NCI-H187 treated with DMSO at 0.1 percent for 48 hours (cell line): ENCODE measurements around the gene THBD.

Source experiments
- DNase-seq: peaks from one replicate; lab custom pipeline; 2025; lab: John Stamatoyannopoulos, UW

Gene THBD

GRCh38 chr20:23049201-23050075 lies at the start of gene THBD:
THBD (minus strand) TSS chr20:23049672; CDS start chr20:23049504, 168 bp downstream.
- DNase-seq, result no peak

GRCh38 chr20:23097636-23098580 lies 48.4 kb upstream of the THBD start:
- no peak for DNase-seq

GRCh38 chr20:23096986-23097520 lies 47.6 kb upstream of the THBD start:
- DNase-seq, result no peak

- DNase-seq, result no peak
Measured at GRCh38 chr20:23096097-23096496, 46.6 kb upstream of the THBD start.

GRCh38 chr20:23095499-23095898 lies 46.0 kb upstream of the THBD start:
- DNase-seq, result no peak

GRCh38 chr20:23094927-23095326 lies 45.5 kb upstream of the THBD start:
- no peak for DNase-seq

GRCh38 chr20:23094213-23094896 lies 44.9 kb upstream of the THBD start:
- no peak for DNase-seq

- DNase-seq, result no peak
Measured at GRCh38 chr20:23093613-23094012, 44.1 kb upstream of the THBD start.

GRCh38 chr20:23092861-23093495 lies 43.5 kb upstream of the THBD start:
- DNase-seq, result no peak

- DNase-seq, result no peak
Measured at GRCh38 chr20:23092384-23092756, 42.9 kb upstream of the THBD start.

GRCh38 chr20:23091721-23092383 lies 42.4 kb upstream of the THBD start:
- no peak for DNase-seq

- DNase-seq, result no peak
Measured at GRCh38 chr20:23090878-23091277, 41.4 kb upstream of the THBD start.

GRCh38 chr20:23090147-23090546 lies 40.7 kb upstream of the THBD start:
- DNase-seq, result no peak

- DNase-seq, result no peak
Measured at GRCh38 chr20:23088866-23089265, 39.4 kb upstream of the THBD start.

GRCh38 chr20:23087587-23088251 lies 38.2 kb upstream of the THBD start:
- no peak for DNase-seq

GRCh38 chr20:23086931-23087411 lies 37.5 kb upstream of the THBD start:
- no peak for DNase-seq

- DNase-seq, result no peak
Measured at GRCh38 chr20:23086056-23086566, 36.6 kb upstream of the THBD start, which contains the start of gene CD93. CD93 (minus strand) TSS chr20:23086324; CDS start chr20:23086192, 132 bp downstream.

- no peak for DNase-seq
Measured at GRCh38 chr20:23085436-23086055, 36.1 kb upstream of the THBD start.

GRCh38 chr20:23084845-23085365 lies 35.4 kb upstream of the THBD start:
- no peak for DNase-seq
